ENCODE results near the gene PTPN5. TPM values are rescaled to one million over a fixed set of nuclear protein-coding genes. Genes with fewer than 3 reads are reported as not detected.

The PTPN5 gene
- total RNA-seq, 1 donor from 2014 or later = not detected

GRCh38 chr11:18745251-18745650 is 46.3 kb downstream of the PTPN5 start:
- Histone ChIP-seq H3K9ac (ENCODE audit: low read depth in 1 of 3, low read length in 3 of 3) (no peak overlapping the region), H3K27ac (ENCODE audit: low read depth, low read length) (no peak overlapping the region), H3K9me3 (ENCODE audit: control insufficient read depth in 3 of 3, low read length in 3 of 3) (no peaks in the 10 kb centered on the region), H3K4me3 (ENCODE audit: low read length in 3 of 3) (no peak overlapping the region), H3K27me3 (ENCODE audit: control insufficient read depth in 3 of 3, insufficient read depth in 3 of 3, low read length in 3 of 3) (peaks cover 0 to 1% (median 0%) of the 10 kb centered on the region in 3 donors), H3K4me1 (ENCODE audit: control insufficient read depth in 3 of 3, insufficient read depth in 3 of 3, low read length in 3 of 3) (no peaks in the 10 kb centered on the region), H3K36me3 (ENCODE audit: control insufficient read depth in 3 of 3, insufficient read depth in 3 of 3, low read length in 3 of 3) (no peaks in the 10 kb centered on the region)

- no peak overlapping the region for H3K4me3 ChIP-seq (ENCODE audit: low read length in 3 of 3)
- no peaks in the 10 kb centered on the region for H3K36me3 ChIP-seq (ENCODE audit: control insufficient read depth in 3 of 3, insufficient read depth in 3 of 3, low read length in 3 of 3)
- no peak overlapping the region for H3K27ac ChIP-seq (ENCODE audit: low read depth, low read length)
- H3K4me1 ChIP-seq (ENCODE audit: control insufficient read depth in 3 of 3, insufficient read depth in 3 of 3, low read length in 3 of 3) = no peaks in the 10 kb centered on the region
- no peak overlapping the region for H3K9ac ChIP-seq (ENCODE audit: low read depth in 1 of 3, low read length in 3 of 3)
- H3K27me3 ChIP-seq (ENCODE audit: control insufficient read depth in 3 of 3, insufficient read depth in 3 of 3, low read length in 3 of 3) = no peaks in the 10 kb centered on the region
- no peaks in the 10 kb centered on the region for H3K9me3 ChIP-seq (ENCODE audit: control insufficient read depth in 3 of 3, low read length in 3 of 3)
Measured at GRCh38 chr11:18743900-18744514, 47.6 kb downstream of the PTPN5 start.

- Histone ChIP-seq H3K27ac (ENCODE audit: low read depth, low read length) (no peak overlapping the region), H3K36me3 (ENCODE audit: control insufficient read depth in 3 of 3, insufficient read depth in 3 of 3, low read length in 3 of 3) (no peaks in the 10 kb centered on the region), H3K9me3 (ENCODE audit: control insufficient read depth in 3 of 3, low read length in 3 of 3) (no peaks in the 10 kb centered on the region), H3K9ac (ENCODE audit: low read depth in 1 of 3, low read length in 3 of 3) (no peak overlapping the region), H3K27me3 (ENCODE audit: control insufficient read depth in 3 of 3, insufficient read depth in 3 of 3, low read length in 3 of 3) (no peaks in the 10 kb centered on the region), H3K4me3 (ENCODE audit: low read length in 3 of 3) (no peak overlapping the region), H3K4me1 (ENCODE audit: control insufficient read depth in 3 of 3, insufficient read depth in 3 of 3, low read length in 3 of 3) (no peaks in the 10 kb centered on the region)
Measured at GRCh38 chr11:18743365-18743764, 48.2 kb downstream of the PTPN5 start.

GRCh38 chr11:18741783-18742182 is 49.8 kb downstream of the PTPN5 start:
- Histone ChIP-seq H3K27ac (ENCODE audit: low read depth, low read length) (no peak overlapping the region), H3K4me1 (ENCODE audit: control insufficient read depth in 3 of 3, insufficient read depth in 3 of 3, low read length in 3 of 3) (no peaks in the 10 kb centered on the region), H3K9me3 (ENCODE audit: control insufficient read depth in 3 of 3, low read length in 3 of 3) (no peaks in the 10 kb centered on the region), H3K4me3 (ENCODE audit: low read length in 3 of 3) (no peak overlapping the region), H3K36me3 (ENCODE audit: control insufficient read depth in 3 of 3, insufficient read depth in 3 of 3, low read length in 3 of 3) (no peaks in the 10 kb centered on the region), H3K9ac (ENCODE audit: low read depth in 1 of 3, low read length in 3 of 3) (no peak overlapping the region), H3K27me3 (ENCODE audit: control insufficient read depth in 3 of 3, insufficient read depth in 3 of 3, low read length in 3 of 3) (no peaks in the 10 kb centered on the region)

GRCh38 chr11:18739685-18740084 is 51.9 kb downstream of the PTPN5 start:
- Histone ChIP-seq H3K27ac (ENCODE audit: low read depth, low read length) (no peak overlapping the region), H3K27me3 (ENCODE audit: control insufficient read depth in 3 of 3, insufficient read depth in 3 of 3, low read length in 3 of 3) (peaks cover 0 to 3% (median 0%) of the 10 kb centered on the region in 3 donors), H3K9me3 (ENCODE audit: control insufficient read depth in 3 of 3, low read length in 3 of 3) (no peaks in the 10 kb centered on the region), H3K4me3 (ENCODE audit: low read length in 3 of 3) (no peak overlapping the region), H3K4me1 (ENCODE audit: control insufficient read depth in 3 of 3, insufficient read depth in 3 of 3, low read length in 3 of 3) (no peaks in the 10 kb centered on the region), H3K36me3 (ENCODE audit: control insufficient read depth in 3 of 3, insufficient read depth in 3 of 3, low read length in 3 of 3) (no peaks in the 10 kb centered on the region), H3K9ac (ENCODE audit: low read depth in 1 of 3, low read length in 3 of 3) (no peak overlapping the region)

- no peaks in the 10 kb centered on the region for H3K9me3 ChIP-seq (ENCODE audit: control insufficient read depth in 3 of 3, low read length in 3 of 3)
- H3K36me3 ChIP-seq (ENCODE audit: control insufficient read depth in 3 of 3, insufficient read depth in 3 of 3, low read length in 3 of 3) = no peaks in the 10 kb centered on the region
- H3K9ac ChIP-seq (ENCODE audit: low read depth in 1 of 3, low read length in 3 of 3) = no peak overlapping the region
- peaks cover 0 to 3% (median 0%) of the 10 kb centered on the region in 3 donors for H3K27me3 ChIP-seq (ENCODE audit: control insufficient read depth in 3 of 3, insufficient read depth in 3 of 3, low read length in 3 of 3)
- no peaks in the 10 kb centered on the region for H3K4me1 ChIP-seq (ENCODE audit: control insufficient read depth in 3 of 3, insufficient read depth in 3 of 3, low read length in 3 of 3)
- no peak overlapping the region for H3K27ac ChIP-seq (ENCODE audit: low read depth, low read length)
- no peak overlapping the region for H3K4me3 ChIP-seq (ENCODE audit: low read length in 3 of 3)
Measured at GRCh38 chr11:18737642-18738041, 54.0 kb downstream of the PTPN5 start.

- Histone ChIP-seq H3K4me3 (ENCODE audit: low read length in 3 of 3) (no peak overlapping the region), H3K36me3 (ENCODE audit: control insufficient read depth in 3 of 3, insufficient read depth in 3 of 3, low read length in 3 of 3) (no peaks in the 10 kb centered on the region), H3K27me3 (ENCODE audit: control insufficient read depth in 3 of 3, insufficient read depth in 3 of 3, low read length in 3 of 3) (peaks cover 0 to 3% (median 0%) of the 10 kb centered on the region in 3 donors), H3K9me3 (ENCODE audit: control insufficient read depth in 3 of 3, low read length in 3 of 3) (no peaks in the 10 kb centered on the region), H3K9ac (ENCODE audit: low read depth in 1 of 3, low read length in 3 of 3) (no peak overlapping the region), H3K27ac (ENCODE audit: low read depth, low read length) (no peak overlapping the region), H3K4me1 (ENCODE audit: control insufficient read depth in 3 of 3, insufficient read depth in 3 of 3, low read length in 3 of 3) (no peaks in the 10 kb centered on the region)
Measured at GRCh38 chr11:18736590-18737148, 54.9 kb downstream of the PTPN5 start.

GRCh38 chr11:18733202-18733601 is 58.4 kb downstream of the PTPN5 start:
- H3K4me1 ChIP-seq (ENCODE audit: control insufficient read depth in 3 of 3, insufficient read depth in 3 of 3, low read length in 3 of 3) = no peaks in the 10 kb centered on the region
- H3K36me3 ChIP-seq (ENCODE audit: control insufficient read depth in 3 of 3, insufficient read depth in 3 of 3, low read length in 3 of 3) = no peaks in the 10 kb centered on the region
- no peak overlapping the region for H3K4me3 ChIP-seq (ENCODE audit: low read length in 3 of 3)
- H3K9me3 ChIP-seq (ENCODE audit: control insufficient read depth in 3 of 3, low read length in 3 of 3) = no peaks in the 10 kb centered on the region
- no peak overlapping the region for H3K9ac ChIP-seq (ENCODE audit: low read depth in 1 of 3, low read length in 3 of 3)
- no peak overlapping the region for H3K27ac ChIP-seq (ENCODE audit: low read depth, low read length)
- H3K27me3 ChIP-seq (ENCODE audit: control insufficient read depth in 3 of 3, insufficient read depth in 3 of 3, low read length in 3 of 3) = peaks cover 0 to 3% (median 0%) of the 10 kb centered on the region in 3 donors

- Histone ChIP-seq H3K4me1 (ENCODE audit: control insufficient read depth in 3 of 3, insufficient read depth in 3 of 3, low read length in 3 of 3) (peaks cover 0 to 7% (median 0%) of the 10 kb centered on the region in 3 donors), H3K9me3 (ENCODE audit: control insufficient read depth in 3 of 3, low read length in 3 of 3) (no peaks in the 10 kb centered on the region), H3K27me3 (ENCODE audit: control insufficient read depth in 3 of 3, insufficient read depth in 3 of 3, low read length in 3 of 3) (peaks cover 0 to 3% (median 0%) of the 10 kb centered on the region in 3 donors), H3K36me3 (ENCODE audit: control insufficient read depth in 3 of 3, insufficient read depth in 3 of 3, low read length in 3 of 3) (no peaks in the 10 kb centered on the region), H3K4me3 (ENCODE audit: low read length in 3 of 3) (no peak overlapping the region), H3K27ac (ENCODE audit: low read depth, low read length) (no peak overlapping the region), H3K9ac (ENCODE audit: low read depth in 1 of 3, low read length in 3 of 3) (no peak overlapping the region)
Measured at GRCh38 chr11:18731949-18732821, 59.4 kb downstream of the PTPN5 start.

GRCh38 chr11:18731441-18731840 is 60.2 kb downstream of the PTPN5 start:
- H3K9me3 ChIP-seq (ENCODE audit: control insufficient read depth in 3 of 3, low read length in 3 of 3) = no peaks in the 10 kb centered on the region
- peaks cover 0 to 7% (median 0%) of the 10 kb centered on the region in 3 donors for H3K4me1 ChIP-seq (ENCODE audit: control insufficient read depth in 3 of 3, insufficient read depth in 3 of 3, low read length in 3 of 3)
- no peak overlapping the region for H3K4me3 ChIP-seq (ENCODE audit: low read length in 3 of 3)
- no peak overlapping the region for H3K27ac ChIP-seq (ENCODE audit: low read depth, low read length)
- H3K9ac ChIP-seq (ENCODE audit: low read depth in 1 of 3, low read length in 3 of 3) = no peak overlapping the region
- H3K27me3 ChIP-seq (ENCODE audit: control insufficient read depth in 3 of 3, insufficient read depth in 3 of 3, low read length in 3 of 3) = peaks cover 0 to under 1% (median 0%) of the 10 kb centered on the region in 3 donors
- H3K36me3 ChIP-seq (ENCODE audit: control insufficient read depth in 3 of 3, insufficient read depth in 3 of 3, low read length in 3 of 3) = no peaks in the 10 kb centered on the region

All from skeletal muscle tissue (tissue), 4 donors.